Mucosa of descending colon (tissue), 3 donors: ENCODE measurements around the gene GAS2. TPM values are rescaled to one million over a fixed set of nuclear protein-coding genes. Genes with fewer than 3 reads are reported as not detected.
A peak's percentile ranks its signal among the peaks of the same experiment; 100 is the strongest.

Experiments
- ATAC-seq: fragments of 200-7000 bp; cut with Tn5 transposase; one replicate; pipeline ENCODE4 v1.9.1; 2020; ENCODE audit warnings: mild to moderate bottlenecking, moderate library complexity
- DNase-seq, 3 donors: peaks; one replicate each; pipeline ENCODE4 v3.0.0-alpha.2; 2020
- H3K36me3 ChIP-seq: fragments of 200-600 bp; one replicate; pipeline ENCODE4 v1.8.0; 2021; ENCODE audit warnings: low read depth, mild to moderate bottlenecking
- H3K4me1 ChIP-seq: fragments of 200-600 bp; one replicate; pipeline ENCODE4 v1.8.0; 2021; ENCODE audit warnings: low read depth, mild to moderate bottlenecking
- H3K4me3 ChIP-seq: fragments of 200-600 bp; one replicate; pipeline ENCODE4 v1.8.0; 2021; ENCODE audit warnings: mild to moderate bottlenecking
- H3K9me3 ChIP-seq: fragments of 200-600 bp; one replicate; pipeline ENCODE4 v1.8.0; 2021; ENCODE audit warnings: mild to moderate bottlenecking
- intact Hi-C, 2 donors: fragments of 100-400 bp; cut with DNase I in 1 of 2; cut with micrococcal nuclease in 1 of 2; formaldehyde crosslinking; loops; one replicate each; pipeline versions ENCODE4 v1.11.0 to v1.11.1; 2022; cut with DNase I, micrococcal nuclease
- total RNA-seq, 3 donors: library from RNA; stranded (reverse); fragmentation: NEBNext Ultra II Directional in 2 of 3; extraction: Animal tissue kit (Norgen Biotek cat#: 25700) in 2 of 3; gene quantifications; one replicate each; pipeline versions ENCODE4 v1.2.1 to v1.2.4, GENCODE V29; 2021 to 2023
- TF ChIP-seq, protein P1 (sequence below): fragments of 200-600 bp; IDR thresholded peaks from one replicate; pipeline ENCODE4 v1.8.0; 2022; ENCODE audit warnings: antibody characterized with exemption, mild to moderate bottlenecking
- donor health status: DM: no; HTN: no; CAD: no; lungs with moderate emphysema.
- donor health status: DM: no; HTN: no; CAD: no.
- donor health status: DM: no; HTN: yes; CAD: no.

The GAS2 gene
- total RNA-seq, 3 donors from 2014 or later: 2.0 to 2.8 (median 2.5) TPM

DNA sequence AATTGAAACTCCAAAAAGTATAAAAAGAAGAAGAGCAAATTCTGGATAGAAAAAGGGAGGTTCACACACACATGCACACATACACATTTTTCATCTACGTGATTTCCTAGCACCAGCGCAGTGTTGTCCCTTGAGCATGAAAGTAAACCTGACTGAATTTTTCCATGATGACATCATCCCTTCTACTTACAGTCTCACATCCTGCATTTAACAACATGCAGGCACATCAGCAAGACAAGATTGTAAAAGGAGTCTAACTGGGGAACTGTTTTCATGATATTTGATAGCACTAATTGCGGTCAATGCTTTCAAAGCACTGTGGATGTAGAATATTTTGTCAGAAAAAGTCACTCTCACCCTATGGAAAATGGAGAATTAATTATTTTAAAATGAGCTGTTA, 36.6 kb downstream of the GAS2 start:
- ATAC-seq (peak; percentile 91), DNase-seq (peak in 1 of 3 donors; percentile 13)
- Histone ChIP-seq H3K4me1 (peaks cover 4% of the 10 kb centered on the region), H3K9me3 (no peaks in the 10 kb centered on the region), H3K36me3 (no peaks in the 10 kb centered on the region), H3K4me3 (no peak overlapping the region)
- intact Hi-C loops: no loop called here
- TF ChIP-seq, protein P1, sequence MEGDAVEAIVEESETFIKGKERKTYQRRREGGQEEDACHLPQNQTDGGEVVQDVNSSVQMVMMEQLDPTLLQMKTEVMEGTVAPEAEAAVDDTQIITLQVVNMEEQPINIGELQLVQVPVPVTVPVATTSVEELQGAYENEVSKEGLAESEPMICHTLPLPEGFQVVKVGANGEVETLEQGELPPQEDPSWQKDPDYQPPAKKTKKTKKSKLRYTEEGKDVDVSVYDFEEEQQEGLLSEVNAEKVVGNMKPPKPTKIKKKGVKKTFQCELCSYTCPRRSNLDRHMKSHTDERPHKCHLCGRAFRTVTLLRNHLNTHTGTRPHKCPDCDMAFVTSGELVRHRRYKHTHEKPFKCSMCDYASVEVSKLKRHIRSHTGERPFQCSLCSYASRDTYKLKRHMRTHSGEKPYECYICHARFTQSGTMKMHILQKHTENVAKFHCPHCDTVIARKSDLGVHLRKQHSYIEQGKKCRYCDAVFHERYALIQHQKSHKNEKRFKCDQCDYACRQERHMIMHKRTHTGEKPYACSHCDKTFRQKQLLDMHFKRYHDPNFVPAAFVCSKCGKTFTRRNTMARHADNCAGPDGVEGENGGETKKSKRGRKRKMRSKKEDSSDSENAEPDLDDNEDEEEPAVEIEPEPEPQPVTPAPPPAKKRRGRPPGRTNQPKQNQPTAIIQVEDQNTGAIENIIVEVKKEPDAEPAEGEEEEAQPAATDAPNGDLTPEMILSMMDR: no peak

- Histone ChIP-seq H3K36me3 (no peaks in the 10 kb centered on the region), H3K9me3 (no peaks in the 10 kb centered on the region), H3K4me3 (no peak overlapping the region), H3K4me1 (peaks cover 4% of the 10 kb centered on the region)
- intact Hi-C loops: no loop called here
- ATAC-seq (no peak), DNase-seq (no peak)
- TF ChIP-seq, protein P1: no peak
These were observed 37.2 kb downstream of the GAS2 start for GRCh38 chr11:22703591-22703990.

GRCh38 chr11:22707119-22707899, 40.9 kb downstream of the GAS2 start:
- Histone ChIP-seq H3K4me1 (peaks cover 4% of the 10 kb centered on the region), H3K36me3 (no peaks in the 10 kb centered on the region), H3K9me3 (no peaks in the 10 kb centered on the region), H3K4me3 (no peak overlapping the region)
- DNase-seq (peak in 1 of 3 donors; percentile 19), ATAC-seq (peak; percentile 75)
- intact Hi-C loops: no loop called here
- TF ChIP-seq, protein P1: no peak

DNA sequence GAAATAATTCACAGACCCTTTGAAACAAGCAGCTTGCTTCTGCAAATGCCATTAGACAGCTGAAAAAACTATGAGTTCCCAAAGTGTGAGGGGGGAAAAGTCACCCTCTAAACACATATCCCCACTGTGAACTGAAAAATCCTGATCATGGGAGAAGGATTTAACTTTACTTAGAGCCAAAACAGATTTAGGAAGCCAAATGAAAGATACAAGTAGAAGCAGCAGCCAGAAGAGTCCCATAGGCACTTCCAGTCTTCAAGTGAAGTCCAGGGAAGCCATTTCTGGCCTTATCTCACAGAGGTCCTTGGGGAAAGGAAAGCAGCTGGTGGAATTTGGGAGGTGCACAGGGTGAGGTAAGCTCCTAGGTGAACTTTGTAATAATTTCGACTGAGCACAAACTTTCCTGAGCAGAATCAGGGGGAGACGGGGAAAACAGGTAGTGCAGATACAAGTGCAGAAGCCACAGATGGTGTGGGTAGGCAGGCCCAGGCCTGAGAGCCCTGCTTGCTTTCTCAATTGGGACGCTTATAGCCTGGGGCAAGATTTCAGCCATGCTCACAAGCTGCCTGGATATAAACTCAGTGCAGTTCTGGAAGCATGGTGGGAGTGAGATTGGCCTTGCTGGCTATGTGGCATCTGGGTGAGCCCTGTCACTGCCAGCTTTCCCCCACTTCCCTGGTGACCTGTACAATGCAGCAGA, 44.8 kb downstream of the GAS2 start:
- intact Hi-C loops: no loop called here
- DNase-seq (no peak), ATAC-seq (peak; percentile 15)
- no peak overlapping the region for H3K4me3 ChIP-seq
- TF ChIP-seq, protein P1: no peak
- H3K4me1 ChIP-seq: no peaks in the 10 kb centered on the region
- no peaks in the 10 kb centered on the region for H3K9me3 ChIP-seq
- H3K36me3 ChIP-seq: no peaks in the 10 kb centered on the region

DNA sequence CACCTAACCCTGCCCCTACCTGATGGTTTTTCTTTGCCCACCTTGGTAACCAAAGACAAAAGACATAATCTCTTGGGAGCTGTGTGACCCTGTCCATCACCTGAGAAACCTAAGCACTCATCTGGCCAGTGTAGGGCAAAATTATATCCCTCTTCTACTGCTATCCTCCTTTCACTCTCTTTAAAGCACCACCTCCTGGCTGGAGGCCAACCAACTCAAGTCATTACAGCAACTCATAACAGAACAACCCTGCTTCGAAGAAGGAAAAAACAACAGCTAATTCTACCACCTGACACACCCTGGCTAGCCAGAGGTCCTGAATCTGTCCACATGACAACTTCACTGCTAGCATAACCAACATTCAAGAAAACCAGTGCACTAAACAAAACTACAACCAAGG, 45.5 kb downstream of the GAS2 start:
- Histone ChIP-seq H3K4me1 (no peaks in the 10 kb centered on the region), H3K36me3 (no peaks in the 10 kb centered on the region), H3K9me3 (no peaks in the 10 kb centered on the region), H3K4me3 (no peak overlapping the region)
- ATAC-seq (peak; percentile 75), DNase-seq (peak in 2 of 3 donors; percentile 53 to 86)
- TF ChIP-seq, protein P1: no peak
- intact Hi-C loops: no loop called here
